ENCODE measurements around the gene GARNL3. TPM values are rescaled to one million over a fixed set of nuclear protein-coding genes. Genes with fewer than 3 reads are reported as not detected.

Gene GARNL3
- total RNA-seq, 4 donors from 2014 or later = 8.9 to 17.9 (median 12.2) TPM

DNA sequence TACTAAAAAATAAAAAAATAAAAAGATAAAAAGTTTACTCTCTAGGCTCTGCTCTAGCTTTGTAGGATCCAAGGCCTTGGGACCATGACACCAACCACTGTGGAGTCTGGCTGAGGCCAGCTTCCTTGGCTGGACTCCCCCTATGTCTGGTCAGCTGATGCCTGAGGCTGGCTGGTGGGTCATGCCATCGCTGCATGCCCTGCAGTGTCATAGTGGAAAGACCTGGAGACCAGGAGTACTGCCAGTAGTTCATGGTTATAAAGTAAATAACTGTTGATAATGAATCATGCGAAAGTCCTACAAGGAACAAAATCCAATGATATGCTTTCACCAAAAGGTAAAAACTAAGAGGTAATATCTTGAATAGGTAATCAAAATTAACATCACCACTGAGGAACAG lies 43.2 kb downstream of the GARNL3 start:
- no peaks in the 10 kb centered on the region for H3K27me3 ChIP-seq
- H3K36me3 ChIP-seq = no peaks in the 10 kb centered on the region
- peak; percentile 70 for DNase-seq (ENCODE audit: extremely low spot score)
- TF ChIP-seq EP300 (IDR thresholded peaks at IDR 0.05) = no peak
- TF ChIP-seq, protein P1, sequence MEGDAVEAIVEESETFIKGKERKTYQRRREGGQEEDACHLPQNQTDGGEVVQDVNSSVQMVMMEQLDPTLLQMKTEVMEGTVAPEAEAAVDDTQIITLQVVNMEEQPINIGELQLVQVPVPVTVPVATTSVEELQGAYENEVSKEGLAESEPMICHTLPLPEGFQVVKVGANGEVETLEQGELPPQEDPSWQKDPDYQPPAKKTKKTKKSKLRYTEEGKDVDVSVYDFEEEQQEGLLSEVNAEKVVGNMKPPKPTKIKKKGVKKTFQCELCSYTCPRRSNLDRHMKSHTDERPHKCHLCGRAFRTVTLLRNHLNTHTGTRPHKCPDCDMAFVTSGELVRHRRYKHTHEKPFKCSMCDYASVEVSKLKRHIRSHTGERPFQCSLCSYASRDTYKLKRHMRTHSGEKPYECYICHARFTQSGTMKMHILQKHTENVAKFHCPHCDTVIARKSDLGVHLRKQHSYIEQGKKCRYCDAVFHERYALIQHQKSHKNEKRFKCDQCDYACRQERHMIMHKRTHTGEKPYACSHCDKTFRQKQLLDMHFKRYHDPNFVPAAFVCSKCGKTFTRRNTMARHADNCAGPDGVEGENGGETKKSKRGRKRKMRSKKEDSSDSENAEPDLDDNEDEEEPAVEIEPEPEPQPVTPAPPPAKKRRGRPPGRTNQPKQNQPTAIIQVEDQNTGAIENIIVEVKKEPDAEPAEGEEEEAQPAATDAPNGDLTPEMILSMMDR (IDR thresholded peaks at IDR 0.05) = no peak
- TF ChIP-seq POLR2A (IDR thresholded peaks at IDR 0.05; ENCODE audit: low read depth) = no peak
- TF ChIP-seq POLR2AphosphoS5 (IDR thresholded peaks at IDR 0.05) = no peak
- intact Hi-C loops (cut with DNase I) = no loop called here
- 93% methylated on average over 2 of the region's 2 CpGs for WGBS
- no peak overlapping the region for H3K4me3 ChIP-seq
- no peak overlapping the region for H3K27ac ChIP-seq (replicated peaks in 1 of 4)
- no peaks in the 10 kb centered on the region for H3K9me3 ChIP-seq
- H3K4me1 ChIP-seq = peaks cover 8 to 21% (median 13%) of the 10 kb centered on the region in 4 donors

DNA sequence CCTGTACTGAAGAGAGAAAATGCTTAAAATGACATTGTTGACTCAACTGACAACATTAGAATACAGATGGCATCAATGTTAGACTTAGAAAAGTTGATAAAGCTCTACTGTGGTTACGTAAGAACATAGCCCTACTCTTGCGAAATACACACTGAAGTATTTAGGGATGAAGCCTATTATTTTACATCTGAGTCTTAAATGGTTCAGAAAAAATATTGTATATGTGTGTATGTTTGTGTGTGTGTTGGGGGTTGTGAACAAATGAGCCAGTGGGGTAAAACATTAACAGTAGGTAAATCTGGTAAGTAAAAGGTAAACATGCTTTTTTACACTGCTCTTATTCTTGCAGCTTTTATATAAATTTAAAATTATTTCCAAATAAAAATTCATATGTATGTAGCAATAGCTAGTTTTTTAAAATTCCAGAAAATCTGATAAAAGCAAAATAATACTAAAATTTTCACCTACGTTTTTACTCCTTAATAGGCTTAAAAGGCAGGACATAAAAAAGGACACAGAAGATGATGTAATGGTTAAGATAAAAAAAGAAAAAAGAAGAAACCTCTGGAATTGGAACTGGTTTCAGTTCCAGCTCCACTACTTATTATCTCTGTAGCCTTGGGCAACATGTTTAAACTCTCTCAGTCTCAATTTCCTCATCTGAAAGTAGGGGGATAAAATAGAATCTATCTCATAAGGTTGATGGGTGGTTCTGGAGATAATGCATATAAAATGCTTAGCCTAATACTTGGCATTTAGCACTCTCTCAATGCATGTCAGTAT lies 44.3 kb downstream of the GARNL3 start:
- TF ChIP-seq POLR2A (IDR thresholded peaks at IDR 0.05; ENCODE audit: low read depth) = no peak
- no peak for TF ChIP-seq POLR2AphosphoS5 (IDR thresholded peaks at IDR 0.05)
- TF ChIP-seq, protein P1 (IDR thresholded peaks at IDR 0.05) = no peak
- TF ChIP-seq EP300 (IDR thresholded peaks at IDR 0.05) = no peak
- intact Hi-C loops (cut with DNase I) = no loop called here
- Histone ChIP-seq H3K27ac (replicated peaks in 1 of 4) (no peak overlapping the region), H3K36me3 (peaks cover 0 to 10% (median 5%) of the 10 kb centered on the region in 4 donors), H3K4me3 (no peak overlapping the region), H3K27me3 (no peaks in the 10 kb centered on the region), H3K9me3 (no peaks in the 10 kb centered on the region), H3K4me1 (peaks cover 8 to 21% (median 13%) of the 10 kb centered on the region in 4 donors)
- 71% methylated on average over 3 of the region's 3 CpGs for WGBS
- peak; percentile 4 for DNase-seq (ENCODE audit: extremely low spot score)

DNA sequence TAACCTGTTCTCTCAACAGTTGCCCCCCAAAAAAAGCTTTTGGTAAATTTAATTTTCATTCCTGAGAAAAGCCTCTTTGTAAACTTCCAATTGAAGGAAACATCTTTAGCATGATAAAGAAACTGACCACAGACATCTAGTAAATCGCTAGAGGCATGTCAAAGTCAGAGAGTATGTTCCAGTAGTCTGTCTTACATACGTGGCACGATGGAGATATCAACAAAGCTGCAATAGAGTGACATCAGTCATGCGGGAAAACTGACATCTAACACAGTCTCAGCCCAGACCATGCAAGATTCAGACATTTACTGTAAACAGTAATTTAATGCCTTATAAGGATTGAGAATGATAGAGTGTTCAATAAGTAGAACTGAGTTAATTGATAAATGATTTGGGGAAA lies 45.1 kb downstream of the GARNL3 start:
- WGBS = 84% methylated on average over 4 of the region's 4 CpGs
- H3K4me3 ChIP-seq = no peak overlapping the region
- H3K36me3 ChIP-seq = peaks cover 0 to 18% (median 9%) of the 10 kb centered on the region in 4 donors
- peak; percentile 10 for DNase-seq (ENCODE audit: extremely low spot score)
- peaks cover 8 to 24% (median 13%) of the 10 kb centered on the region in 4 donors for H3K4me1 ChIP-seq
- no peaks in the 10 kb centered on the region for H3K9me3 ChIP-seq
- H3K27me3 ChIP-seq = no peaks in the 10 kb centered on the region
- intact Hi-C loops (cut with DNase I) = no loop called here
- no peak overlapping the region for H3K27ac ChIP-seq (replicated peaks in 1 of 4)
- no peak for TF ChIP-seq EP300 (IDR thresholded peaks at IDR 0.05)
- TF ChIP-seq, protein P1 (IDR thresholded peaks at IDR 0.05) = no peak
- no peak for TF ChIP-seq POLR2AphosphoS5 (IDR thresholded peaks at IDR 0.05)
- TF ChIP-seq POLR2A (IDR thresholded peaks at IDR 0.05; ENCODE audit: low read depth) = no peak

DNA sequence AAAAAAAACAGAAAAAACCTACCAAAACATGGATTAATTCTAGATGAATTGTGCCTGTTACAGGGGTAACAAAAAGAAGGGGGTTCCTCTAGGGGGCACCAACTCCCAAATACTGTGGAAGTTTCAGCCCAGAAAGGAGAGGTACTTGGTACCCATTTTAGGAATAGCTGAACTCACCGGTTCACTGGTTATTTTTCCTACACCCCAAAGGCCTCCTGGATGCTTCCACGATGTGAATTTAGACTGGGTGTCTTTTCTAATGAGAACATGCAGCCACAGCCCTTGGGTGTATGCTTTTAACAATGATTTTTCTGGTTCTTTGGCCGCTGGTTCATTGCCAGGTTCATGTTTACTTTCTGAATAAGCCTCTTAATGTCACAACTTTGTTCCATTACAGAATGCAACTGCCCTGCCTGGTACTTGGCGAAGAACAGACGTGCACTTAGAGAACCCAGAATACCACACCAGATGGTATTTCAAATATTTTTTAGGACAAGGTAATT lies 46.7 kb downstream of the GARNL3 start:
- DNase-seq (ENCODE audit: extremely low spot score) = peak; percentile 91
- intact Hi-C loops (cut with DNase I) = no loop called here
- Histone ChIP-seq H3K4me3 (no peak overlapping the region), H3K27ac (replicated peaks in 1 of 4) (peak overlapping the region; percentile 21 to 38 (median 27)), H3K36me3 (peaks cover 0 to 27% (median 13%) of the 10 kb centered on the region in 4 donors), H3K27me3 (no peaks in the 10 kb centered on the region), H3K4me1 (peaks cover 8 to 32% (median 13%) of the 10 kb centered on the region in 4 donors), H3K9me3 (no peaks in the 10 kb centered on the region)
- TF ChIP-seq POLR2A (IDR thresholded peaks at IDR 0.05; ENCODE audit: low read depth) (no peak), EP300 (IDR thresholded peaks at IDR 0.05) (no peak), POLR2AphosphoS5 (IDR thresholded peaks at IDR 0.05) (no peak)
- TF ChIP-seq, protein P1 (IDR thresholded peaks at IDR 0.05) = peak; percentile 22 to 46 (median 28)
- 25% methylated on average over 5 of the region's 5 CpGs for WGBS
